HCT116 (cell line): ENCODE measurements around the gene FHIT. TPM values are rescaled to one million over a fixed set of nuclear protein-coding genes. Genes with fewer than 3 reads are reported as not detected.

Source experiments
- ATAC-seq: fragments of 200-7000 bp; cut with Tn5 transposase; 2 replicates; pipeline ENCODE4 v1.9.1; 2020; ENCODE audit warnings: mild to moderate bottlenecking, moderate library complexity
- BruUV-seq: library from RNA; stranded (reverse); fragments of 400-500 nt; replicated peaks from 2 replicates; lab custom pipeline; 2021; lab: Mats Ljungman, UMichigan
- CTCF ChIA-PET: fragments of 300-600 bp; sonication (Branson Sonifier 250); formaldehyde crosslinking; loops from one replicate; lab custom pipeline; 2021; ENCODE audit warnings: antibody characterized with exemption; lab: Charles Lee
- POLR2A ChIA-PET: fragments of 300-600, 350-600 bp; sonication (Branson Sonifier 250); formaldehyde crosslinking; loops from one replicate; lab custom pipeline; 2021; ENCODE audit warnings: antibody characterized with exemption; lab: Charles Lee
- RAD21 ChIA-PET, 2 experiments: fragments of 300-600 bp; sonication (Branson Sonifier 250); formaldehyde crosslinking; loops; one replicate each; lab custom pipeline; 2023; ENCODE audit warnings: low total read pairs in 2 of 2; ENCODE audit not compliant: uncharacterized antibody in 2 of 2, unreplicated experiment in 2 of 2, low non-redundant PET in 1 of 2; lab: Charles Lee
- DNase-seq: peaks from one replicate; pipeline ENCODE4 v3.0.0-alpha.2; 2010; ENCODE audit warnings: low read depth, low spot score
- H2AFZ ChIP-seq: fragments of 200-600 bp; shearing (Covaris generic), sonication (generic); 2 replicates; pipeline ENCODE4 v1.6.1; 2017; ENCODE audit warnings: low read depth, mixed run types, mixed read lengths, antibody characterized with exemption, low read length; ENCODE audit not compliant: poor library complexity, severe bottlenecking
- H3K27ac ChIP-seq: 2 replicates; pipeline ENCODE4 v1.5.1; 2012; ENCODE audit warnings: low read depth, low read length
- H3K27me3 ChIP-seq: fragments of 200-600 bp; sonication (generic); 2 replicates; pipeline ENCODE4 v1.6.1; 2016; ENCODE audit warnings: mixed run types, low read length, mixed read lengths; ENCODE audit not compliant: insufficient read depth
- H3K36me3 ChIP-seq, 2 experiments: fragments of 200-500 bp in 1 of 2; fragments of 200-600 bp in 1 of 2; sonication (Bioruptor generic) in 1 of 2; sonication (generic) in 1 of 2; 2 replicates each; pipeline versions ENCODE4 v1.5.1 to v1.6.1; 2014 to 2016; ENCODE audit warnings: low read length in 2 of 2, inconsistent platforms in 1 of 2, mixed read lengths in 1 of 2, mixed run types in 1 of 2; ENCODE audit not compliant: insufficient read depth in 2 of 2, control insufficient read depth in 1 of 2
- H3K4me1 ChIP-seq, 2 experiments: fragments of 200-600 bp in 1 of 2; sonication (generic) in 1 of 2; 2 replicates each; pipeline versions ENCODE4 v1.5.1 to v1.6.1; 2012 to 2017; ENCODE audit warnings: low read length in 2 of 2, inconsistent platforms in 1 of 2, mild to moderate bottlenecking in 1 of 2, mixed read lengths in 1 of 2, mixed run types in 1 of 2, moderate library complexity in 1 of 2; ENCODE audit not compliant: insufficient read depth in 2 of 2, control insufficient read depth in 1 of 2
- H3K4me2 ChIP-seq: fragments of 200-600 bp; sonication (generic); 2 replicates; pipeline ENCODE4 v1.6.1; 2017; ENCODE audit warnings: mixed run types, low read length, mixed read lengths
- H3K4me3 ChIP-seq, 2 experiments: fragments of 200-600 bp in 1 of 2; sonication (generic) in 1 of 2; replicated peaks in 1 of 2; 2 replicates each; pipeline ENCODE4 v1.5.1; 2011 to 2016; ENCODE audit warnings: low read length in 2 of 2, control low read depth in 1 of 2, low read depth in 1 of 2, mild to moderate bottlenecking in 1 of 2, mixed read lengths in 1 of 2, mixed run types in 1 of 2
- H3K79me2 ChIP-seq: fragments of 200-600 bp; sonication (generic); 2 replicates; pipeline ENCODE4 v1.6.1; 2017; ENCODE audit warnings: mild to moderate bottlenecking, mixed run types, low read length, moderate library complexity, mixed read lengths; ENCODE audit not compliant: insufficient read depth
- H3K9ac ChIP-seq: fragments of 200-600 bp; sonication (generic); 2 replicates; pipeline ENCODE4 v1.6.1; 2016; ENCODE audit warnings: low read length, mixed read lengths
- H3K9me2 ChIP-seq: fragments of 200-600 bp; sonication (generic), shearing (Covaris generic); 2 replicates; pipeline ENCODE4 v1.6.1; 2017; ENCODE audit warnings: mixed run types, mild to moderate bottlenecking, moderate library complexity; ENCODE audit not compliant: insufficient read depth
- H3K9me3 ChIP-seq, 2 experiments: fragments of 200-500 bp in 1 of 2; fragments of 200-600 bp in 1 of 2; sonication (Bioruptor generic) in 1 of 2; sonication (generic) in 1 of 2; 2 replicates each; pipeline ENCODE4 v1.6.1; 2014 to 2017; ENCODE audit warnings: low read length in 2 of 2, mixed read lengths in 2 of 2, inconsistent platforms in 1 of 2, low read depth in 1 of 2, mild to moderate bottlenecking in 1 of 2, mixed run types in 1 of 2, moderate library complexity in 1 of 2; ENCODE audit not compliant: control insufficient read depth in 1 of 2, insufficient read depth in 1 of 2
- H4K20me1 ChIP-seq: fragments of 200-600 bp; sonication (generic), shearing (Covaris generic); 2 replicates; pipeline ENCODE4 v1.6.1; 2017; ENCODE audit warnings: mixed run types, mild to moderate bottlenecking, moderate library complexity; ENCODE audit not compliant: insufficient read depth
- ATF3 ChIP-seq: IDR thresholded peaks from 2 replicates; pipeline ENCODE4 v1.6.1; 2012
- CBX3 ChIP-seq: IDR thresholded peaks from 2 replicates; pipeline ENCODE4 v1.6.1; 2012; ENCODE audit warnings: low read depth
- CTCF ChIP-seq, 3 experiments: fragments of 200-600 bp in 1 of 3; sonication (generic) in 1 of 3; IDR thresholded peaks in 2 of 3; conservative IDR thresholded peaks in 1 of 3; 2 replicates each; pipeline ENCODE4 v1.5.1; 2012 to 2017; ENCODE audit warnings: low read depth in 2 of 3, low read length in 2 of 3, antibody characterized with exemption in 1 of 3, borderline replicate concordance in 1 of 3, control low read depth in 1 of 3, mild to moderate bottlenecking in 1 of 3, mixed read lengths in 1 of 3, mixed run types in 1 of 3, moderate library complexity in 1 of 3; ENCODE audit not compliant: insufficient read depth in 1 of 3
- ELF1 ChIP-seq: IDR thresholded peaks from 2 replicates; pipeline ENCODE4 v1.6.1; 2012; ENCODE audit warnings: low read depth, borderline replicate concordance
- EZH2 ChIP-seq: fragments of 200-600 bp; sonication (generic); IDR thresholded peaks from 2 replicates; pipeline ENCODE4 v1.6.1; 2017; ENCODE audit warnings: antibody characterized with exemption, mixed run types
- EZH2phosphoT487 ChIP-seq: fragments of 200-600 bp; IDR thresholded peaks from 2 replicates; pipeline ENCODE4 v1.6.1; 2018; ENCODE audit warnings: antibody characterized with exemption, borderline replicate concordance
- FOSL1 ChIP-seq: IDR thresholded peaks from 2 replicates; pipeline ENCODE4 v1.6.1; 2012; ENCODE audit warnings: low read depth
- POLR2AphosphoS5 ChIP-seq: IDR thresholded peaks from 2 replicates; pipeline ENCODE4 v1.6.1; 2011; ENCODE audit warnings: mild to moderate bottlenecking, low read depth, low read length, moderate library complexity
- RAD21 ChIP-seq: IDR thresholded peaks from 2 replicates; pipeline ENCODE4 v1.6.1; 2012; ENCODE audit warnings: low read depth, mild to moderate bottlenecking
- SIN3A ChIP-seq: IDR thresholded peaks from 2 replicates; pipeline ENCODE4 v1.6.1; 2012; ENCODE audit warnings: low read depth
- SP1 ChIP-seq: IDR thresholded peaks from 2 replicates; pipeline ENCODE4 v1.6.1; 2012; ENCODE audit warnings: low read depth
- TCF7L2 ChIP-seq: IDR thresholded peaks from 2 replicates; pipeline ENCODE4 v1.7.0; 2011; ENCODE audit warnings: borderline replicate concordance, inconsistent platforms; ENCODE audit not compliant: insufficient read depth, insufficient read length; ENCODE audit errors: extremely low read depth
- YY1 ChIP-seq: IDR thresholded peaks from 2 replicates; pipeline ENCODE4 v1.6.1; 2011; ENCODE audit warnings: low read length, low read depth, moderate library complexity, mild to moderate bottlenecking; ENCODE audit not compliant: insufficient replicate concordance; ENCODE audit errors: extremely low read depth
- intact Hi-C: fragments of 100-400 bp; cut with micrococcal nuclease; formaldehyde crosslinking; loops from 2 replicates; pipeline ENCODE4 v1.10.0; 2022
- total RNA-seq: library from RNA; stranded (reverse); gene quantifications from one replicate; pipeline ENCODE4 v1.2.1, GENCODE V29; 2021; ENCODE audit not compliant: unreplicated experiment
- TF ChIP-seq, protein P1 (sequence below): IDR thresholded peaks from 2 replicates; pipeline ENCODE4 v1.6.1; 2011; ENCODE audit warnings: mild to moderate bottlenecking, low read length, moderate library complexity; ENCODE audit not compliant: insufficient replicate concordance; ENCODE audit errors: extremely low read depth
- TF ChIP-seq, protein P2 (sequence below): IDR thresholded peaks from 2 replicates; pipeline ENCODE4 v1.6.1; 2012; ENCODE audit warnings: low read depth
- TF ChIP-seq, protein P3 (sequence below): IDR thresholded peaks from 2 replicates; pipeline ENCODE4 v1.6.1; 2012

Gene FHIT
- total RNA-seq, 1 experiment from 2014 or later = 20.1 TPM

DNA sequence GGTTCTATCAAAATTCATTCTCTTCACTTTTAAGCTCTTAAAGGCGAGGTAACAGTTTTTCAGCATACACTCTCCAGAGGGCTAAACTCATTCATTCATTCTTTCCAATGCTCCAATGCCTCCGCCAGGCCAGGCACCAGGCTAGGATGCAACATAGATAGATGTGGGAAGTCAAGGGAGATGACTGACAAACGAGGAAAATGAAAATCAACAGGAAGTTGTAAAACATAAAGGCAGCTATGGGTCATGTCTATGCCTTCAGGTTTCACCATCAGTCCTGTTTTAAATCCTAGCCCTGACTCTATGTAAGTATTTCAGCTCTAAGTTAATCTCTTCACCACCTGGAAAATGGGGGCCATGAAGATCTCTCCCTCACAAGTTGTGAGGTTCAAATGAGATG is 797.9 kb downstream of the FHIT start:
- no TSS peak for BruUV-seq

More for the DNA sequence above, 797.9 kb downstream of the FHIT start:
- no peaks in the 10 kb centered on the region for H3K4me1 ChIP-seq
- H3K9ac ChIP-seq = no peak overlapping the region
- TF ChIP-seq ELF1 (no peak), YY1 (no peak), RAD21 (no peak), POLR2AphosphoS5 (no peak), CBX3 (no peak), SP1 (no peak), TCF7L2 (no peak), EZH2phosphoT487 (no peak), EZH2 (no peak), FOSL1 (no peak), CTCF (IDR thresholded peaks at IDR 0.05 in 2 of 3, conservative IDR thresholded peaks at IDR 0.05 in 1 of 3; ENCODE audit: borderline replicate concordance in 1 of 3, insufficient read depth in 1 of 3, low read depth in 2 of 3, low read length in 2 of 3) (no peak), ATF3 (no peak), SIN3A (no peak)
- TF ChIP-seq, protein P1, sequence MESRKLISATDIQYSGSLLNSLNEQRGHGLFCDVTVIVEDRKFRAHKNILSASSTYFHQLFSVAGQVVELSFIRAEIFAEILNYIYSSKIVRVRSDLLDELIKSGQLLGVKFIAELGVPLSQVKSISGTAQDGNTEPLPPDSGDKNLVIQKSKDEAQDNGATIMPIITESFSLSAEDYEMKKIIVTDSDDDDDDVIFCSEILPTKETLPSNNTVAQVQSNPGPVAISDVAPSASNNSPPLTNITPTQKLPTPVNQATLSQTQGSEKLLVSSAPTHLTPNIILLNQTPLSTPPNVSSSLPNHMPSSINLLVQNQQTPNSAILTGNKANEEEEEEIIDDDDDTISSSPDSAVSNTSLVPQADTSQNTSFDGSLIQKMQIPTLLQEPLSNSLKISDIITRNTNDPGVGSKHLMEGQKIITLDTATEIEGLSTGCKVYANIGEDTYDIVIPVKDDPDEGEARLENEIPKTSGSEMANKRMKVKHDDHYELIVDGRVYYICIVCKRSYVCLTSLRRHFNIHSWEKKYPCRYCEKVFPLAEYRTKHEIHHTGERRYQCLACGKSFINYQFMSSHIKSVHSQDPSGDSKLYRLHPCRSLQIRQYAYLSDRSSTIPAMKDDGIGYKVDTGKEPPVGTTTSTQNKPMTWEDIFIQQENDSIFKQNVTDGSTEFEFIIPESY = no peak
- TF ChIP-seq, protein P2, sequence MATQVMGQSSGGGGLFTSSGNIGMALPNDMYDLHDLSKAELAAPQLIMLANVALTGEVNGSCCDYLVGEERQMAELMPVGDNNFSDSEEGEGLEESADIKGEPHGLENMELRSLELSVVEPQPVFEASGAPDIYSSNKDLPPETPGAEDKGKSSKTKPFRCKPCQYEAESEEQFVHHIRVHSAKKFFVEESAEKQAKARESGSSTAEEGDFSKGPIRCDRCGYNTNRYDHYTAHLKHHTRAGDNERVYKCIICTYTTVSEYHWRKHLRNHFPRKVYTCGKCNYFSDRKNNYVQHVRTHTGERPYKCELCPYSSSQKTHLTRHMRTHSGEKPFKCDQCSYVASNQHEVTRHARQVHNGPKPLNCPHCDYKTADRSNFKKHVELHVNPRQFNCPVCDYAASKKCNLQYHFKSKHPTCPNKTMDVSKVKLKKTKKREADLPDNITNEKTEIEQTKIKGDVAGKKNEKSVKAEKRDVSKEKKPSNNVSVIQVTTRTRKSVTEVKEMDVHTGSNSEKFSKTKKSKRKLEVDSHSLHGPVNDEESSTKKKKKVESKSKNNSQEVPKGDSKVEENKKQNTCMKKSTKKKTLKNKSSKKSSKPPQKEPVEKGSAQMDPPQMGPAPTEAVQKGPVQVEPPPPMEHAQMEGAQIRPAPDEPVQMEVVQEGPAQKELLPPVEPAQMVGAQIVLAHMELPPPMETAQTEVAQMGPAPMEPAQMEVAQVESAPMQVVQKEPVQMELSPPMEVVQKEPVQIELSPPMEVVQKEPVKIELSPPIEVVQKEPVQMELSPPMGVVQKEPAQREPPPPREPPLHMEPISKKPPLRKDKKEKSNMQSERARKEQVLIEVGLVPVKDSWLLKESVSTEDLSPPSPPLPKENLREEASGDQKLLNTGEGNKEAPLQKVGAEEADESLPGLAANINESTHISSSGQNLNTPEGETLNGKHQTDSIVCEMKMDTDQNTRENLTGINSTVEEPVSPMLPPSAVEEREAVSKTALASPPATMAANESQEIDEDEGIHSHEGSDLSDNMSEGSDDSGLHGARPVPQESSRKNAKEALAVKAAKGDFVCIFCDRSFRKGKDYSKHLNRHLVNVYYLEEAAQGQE = no peak
- TF ChIP-seq, protein P3, sequence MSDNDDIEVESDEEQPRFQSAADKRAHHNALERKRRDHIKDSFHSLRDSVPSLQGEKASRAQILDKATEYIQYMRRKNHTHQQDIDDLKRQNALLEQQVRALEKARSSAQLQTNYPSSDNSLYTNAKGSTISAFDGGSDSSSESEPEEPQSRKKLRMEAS = no peak
- DNase-seq (no peak), ATAC-seq (no peak)
- H3K79me2 ChIP-seq = no peaks in the 10 kb centered on the region
- no peak overlapping the region for H3K4me2 ChIP-seq
- no peaks in the 10 kb centered on the region for H3K9me2 ChIP-seq
- POLR2A ChIA-PET = no interaction called here
- no peaks in the 10 kb centered on the region for H4K20me1 ChIP-seq
- no peak overlapping the region for H2AFZ ChIP-seq
- no peaks in the 10 kb centered on the region for H3K36me3 ChIP-seq
- H3K27ac ChIP-seq = no peak overlapping the region
- intact Hi-C loops = no loop called here
- H3K27me3 ChIP-seq = no peaks in the 10 kb centered on the region
- no peak overlapping the region for H3K4me3 ChIP-seq
- RAD21 ChIA-PET = no interaction called here
- CTCF ChIA-PET = no interaction called here
- H3K9me3 ChIP-seq = no peaks in the 10 kb centered on the region
